ENCODE results near the gene OLIG2. TPM values are rescaled to one million over a fixed set of nuclear protein-coding genes. Genes with fewer than 3 reads are reported as not detected.
A peak's percentile ranks its signal among the peaks of the same experiment; 100 is the strongest.

OLIG2 gene
- total and polyA plus RNA-seq, 8 donors, result 0.06 TPM; not detected in 7

GRCh38 chr21:33022489-33022827, 3.3 kb upstream of the OLIG2 start:
- H3K36me3 ChIP-seq, result no peaks in the 10 kb centered on the region
- DNase-seq (no peak), ATAC-seq (no peak), FAIRE-seq (no peak)
- no peak overlapping the region for H3K4me3 ChIP-seq
- no peak overlapping the region for H3K27ac ChIP-seq
- 5 to 8% methylated on average over 17 of the region's 17 CpGs for WGBS, 2 donors
- intact Hi-C loops (cut with DNase I), result no loop called here
- H3K27me3 ChIP-seq, result peaks cover 0 to 50% (median 12%) of the 10 kb centered on the region in 4 donors
- H3K4me1 ChIP-seq, result no peaks in the 10 kb centered on the region
- no peaks in the 10 kb centered on the region for H3K9me3 ChIP-seq
- TF ChIP-seq CTCF (IDR thresholded peaks at IDR 0.05), result no peak

- FAIRE-seq (no peak), ATAC-seq (no peak), DNase-seq (no peak)
- H3K4me1 ChIP-seq, result no peaks in the 10 kb centered on the region
- no peak overlapping the region for H3K27ac ChIP-seq
- no peak overlapping the region for H3K4me3 ChIP-seq
- H3K27me3 ChIP-seq, result peaks cover 0 to 55% (median 12%) of the 10 kb centered on the region in 4 donors
- no peaks in the 10 kb centered on the region for H3K9me3 ChIP-seq
- intact Hi-C loops (cut with DNase I), result no loop called here
- H3K36me3 ChIP-seq, result no peaks in the 10 kb centered on the region
- TF ChIP-seq CTCF (IDR thresholded peaks at IDR 0.05), result no peak
- WGBS, 2 donors, result 1% methylated on average over 51 to 52 of the region's 52 CpGs
Measured at GRCh38 chr21:33022828-33023573, 2.7 kb upstream of the OLIG2 start.

GRCh38 chr21:33023574-33024200, 2.0 kb upstream of the OLIG2 start:
- intact Hi-C loops (cut with DNase I), result no loop called here
- Histone ChIP-seq H3K4me3 (no peak overlapping the region), H3K27me3 (peaks cover 0 to 58% (median 12%) of the 10 kb centered on the region in 4 donors), H3K36me3 (no peaks in the 10 kb centered on the region), H3K9me3 (no peaks in the 10 kb centered on the region), H3K4me1 (no peaks in the 10 kb centered on the region), H3K27ac (no peak overlapping the region)
- no peak for DNase-seq
- no peak for TF ChIP-seq CTCF (IDR thresholded peaks at IDR 0.05)
- FAIRE-seq, result no peak
- peak in 1 of 4 donors; percentile 11 for ATAC-seq
- WGBS, 2 donors, result 3% methylated on average over 46 to 49 of the region's 49 CpGs

GRCh38 chr21:33024201-33025103, 1.3 kb upstream of the OLIG2 start:
- peaks cover 0 to 6% (median 0%) of the 10 kb centered on the region in 3 donors for H3K4me1 ChIP-seq

More at GRCh38 chr21:33024201-33025103, 1.3 kb upstream of the OLIG2 start:
- Histone ChIP-seq H3K27me3 (peaks cover 0 to 57% (median 11%) of the 10 kb centered on the region in 4 donors), H3K27ac (no peak overlapping the region), H3K9me3 (no peaks in the 10 kb centered on the region), H3K4me3 (no peak overlapping the region), H3K36me3 (no peaks in the 10 kb centered on the region)
- DNase-seq, result no peak
- FAIRE-seq, result no peak
- no peak for TF ChIP-seq CTCF (IDR thresholded peaks at IDR 0.05)
- intact Hi-C loops (cut with DNase I), result no loop called here
- ATAC-seq, result no peak
- WGBS, 2 donors, result 4 to 5% methylated on average over 40 of the region's 40 CpGs

All from pancreas (tissue), 10 donors.